ENCODE data around the gene PLIN4.

DNA sequence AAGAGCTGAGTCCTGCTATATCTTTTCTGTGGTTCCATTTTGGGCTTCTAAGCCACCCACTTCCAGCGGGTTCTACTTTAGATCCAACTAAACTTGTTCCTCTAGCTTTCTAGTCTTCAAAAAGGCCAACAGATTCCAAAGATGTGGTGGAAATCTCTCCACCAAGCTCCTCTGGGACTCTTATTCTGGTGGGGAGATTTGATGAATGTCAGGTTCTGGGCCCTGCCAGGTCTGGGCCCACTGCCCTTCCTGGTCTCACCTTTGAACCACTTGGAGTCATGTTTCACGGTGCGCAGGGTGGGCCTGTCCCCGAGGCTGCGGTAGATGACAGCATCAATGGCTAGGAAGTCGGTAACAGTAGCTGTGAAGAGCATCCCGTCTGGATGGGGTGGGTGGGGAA is 36.4 kb upstream of the PLIN4 start:
- no peak for TF ChIP-seq POLR2A (IDR thresholded peaks at IDR 0.05)
- TF ChIP-seq, protein P1, sequence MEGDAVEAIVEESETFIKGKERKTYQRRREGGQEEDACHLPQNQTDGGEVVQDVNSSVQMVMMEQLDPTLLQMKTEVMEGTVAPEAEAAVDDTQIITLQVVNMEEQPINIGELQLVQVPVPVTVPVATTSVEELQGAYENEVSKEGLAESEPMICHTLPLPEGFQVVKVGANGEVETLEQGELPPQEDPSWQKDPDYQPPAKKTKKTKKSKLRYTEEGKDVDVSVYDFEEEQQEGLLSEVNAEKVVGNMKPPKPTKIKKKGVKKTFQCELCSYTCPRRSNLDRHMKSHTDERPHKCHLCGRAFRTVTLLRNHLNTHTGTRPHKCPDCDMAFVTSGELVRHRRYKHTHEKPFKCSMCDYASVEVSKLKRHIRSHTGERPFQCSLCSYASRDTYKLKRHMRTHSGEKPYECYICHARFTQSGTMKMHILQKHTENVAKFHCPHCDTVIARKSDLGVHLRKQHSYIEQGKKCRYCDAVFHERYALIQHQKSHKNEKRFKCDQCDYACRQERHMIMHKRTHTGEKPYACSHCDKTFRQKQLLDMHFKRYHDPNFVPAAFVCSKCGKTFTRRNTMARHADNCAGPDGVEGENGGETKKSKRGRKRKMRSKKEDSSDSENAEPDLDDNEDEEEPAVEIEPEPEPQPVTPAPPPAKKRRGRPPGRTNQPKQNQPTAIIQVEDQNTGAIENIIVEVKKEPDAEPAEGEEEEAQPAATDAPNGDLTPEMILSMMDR (IDR thresholded peaks at IDR 0.05): no peak

Data from stomach (tissue), 4 donors.